Measurements from ENCODE around the gene TLE2. TPM values are rescaled to one million over a fixed set of nuclear protein-coding genes. Genes with fewer than 3 reads are reported as not detected.
A peak's percentile ranks its signal among the peaks of the same experiment; 100 is the strongest.
"Not testable (repeated sequence)": the region's sequence is repeated elsewhere in the genome, so short reads cannot be mapped to it uniquely, and the experiment has no call there.

Gene TLE2
- total and polyA plus RNA-seq, 3 donors from 2014 or later, result 30.2 to 76.6 (median 70.5) TPM

DNA sequence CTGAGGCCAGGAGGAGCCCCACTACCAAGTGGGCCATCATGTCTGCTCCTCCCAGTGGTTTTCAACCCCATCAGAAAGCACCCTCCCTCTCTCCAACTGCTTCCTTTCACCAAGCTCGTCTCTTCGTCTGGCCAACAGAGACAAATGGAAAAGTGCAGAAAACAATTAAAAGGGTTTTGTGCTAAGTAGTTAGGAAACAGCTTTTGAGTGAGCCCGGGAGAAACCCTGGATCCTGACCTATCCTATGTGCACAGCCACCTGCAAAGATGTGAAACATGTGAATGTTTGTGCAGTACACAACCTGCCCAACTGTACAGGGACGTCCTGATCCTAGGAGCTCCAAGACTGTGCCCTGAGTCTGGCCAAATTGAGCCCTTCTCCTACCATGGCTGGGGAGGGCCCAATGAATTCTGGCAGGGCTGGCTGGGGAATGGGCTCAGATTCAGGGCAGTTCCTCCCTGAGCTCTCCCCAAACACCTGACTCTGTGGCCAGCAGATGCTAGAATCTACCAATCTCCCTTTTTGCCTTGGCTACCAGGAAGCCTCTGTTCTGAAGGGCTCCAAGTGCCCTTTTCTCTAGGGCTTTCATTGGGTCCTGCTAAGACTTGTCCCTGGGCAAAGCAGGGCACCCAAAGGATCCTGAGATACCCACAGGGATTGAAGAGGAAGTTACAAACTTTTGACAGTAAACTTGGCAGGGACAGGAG is 25.3 kb upstream of the TLE2 start:
- intact Hi-C loops (cut with DNase I; ENCODE audit: low total_unique reads), result no loop called here
- Histone ChIP-seq H3K4me1 (peaks cover 55% of the 10 kb centered on the region), H3K36me3 (ENCODE audit: low read depth, missing control alignments) (no peaks in the 10 kb centered on the region), H3K27me3 (no peaks in the 10 kb centered on the region), H3K9me3 (no peaks in the 10 kb centered on the region), H3K4me3 (no peak overlapping the region), H3K27ac (peak overlapping the region; percentile 48 to 59)
- WGBS, 2 donors, result 50 to 78% methylated on average over 4 of the region's 4 CpGs
- DNase-seq, result no peak
- TF ChIP-seq, protein P1, sequence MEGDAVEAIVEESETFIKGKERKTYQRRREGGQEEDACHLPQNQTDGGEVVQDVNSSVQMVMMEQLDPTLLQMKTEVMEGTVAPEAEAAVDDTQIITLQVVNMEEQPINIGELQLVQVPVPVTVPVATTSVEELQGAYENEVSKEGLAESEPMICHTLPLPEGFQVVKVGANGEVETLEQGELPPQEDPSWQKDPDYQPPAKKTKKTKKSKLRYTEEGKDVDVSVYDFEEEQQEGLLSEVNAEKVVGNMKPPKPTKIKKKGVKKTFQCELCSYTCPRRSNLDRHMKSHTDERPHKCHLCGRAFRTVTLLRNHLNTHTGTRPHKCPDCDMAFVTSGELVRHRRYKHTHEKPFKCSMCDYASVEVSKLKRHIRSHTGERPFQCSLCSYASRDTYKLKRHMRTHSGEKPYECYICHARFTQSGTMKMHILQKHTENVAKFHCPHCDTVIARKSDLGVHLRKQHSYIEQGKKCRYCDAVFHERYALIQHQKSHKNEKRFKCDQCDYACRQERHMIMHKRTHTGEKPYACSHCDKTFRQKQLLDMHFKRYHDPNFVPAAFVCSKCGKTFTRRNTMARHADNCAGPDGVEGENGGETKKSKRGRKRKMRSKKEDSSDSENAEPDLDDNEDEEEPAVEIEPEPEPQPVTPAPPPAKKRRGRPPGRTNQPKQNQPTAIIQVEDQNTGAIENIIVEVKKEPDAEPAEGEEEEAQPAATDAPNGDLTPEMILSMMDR (IDR thresholded peaks at IDR 0.05), result no peak

DNA sequence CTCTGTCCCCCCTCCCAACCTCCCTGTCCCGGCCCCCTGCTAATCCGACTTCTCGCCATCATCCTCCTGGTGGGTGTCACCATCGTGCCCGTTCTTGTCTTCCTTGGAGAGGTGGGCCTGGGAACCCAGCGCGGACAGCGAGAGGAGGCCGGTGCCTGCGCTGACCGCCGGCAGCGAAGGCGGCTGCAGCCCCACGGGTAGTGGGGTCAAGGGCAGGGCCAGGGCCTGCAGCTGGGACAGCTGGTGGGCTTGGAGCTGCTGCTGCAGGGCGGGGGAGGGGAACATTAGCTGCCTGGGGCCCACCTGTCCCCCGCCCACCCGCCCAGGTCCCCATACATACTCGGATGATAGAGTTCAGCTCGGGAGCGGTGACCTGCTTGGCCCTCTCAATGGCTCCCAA is 24.7 kb upstream of the TLE2 start:
- intact Hi-C loops (cut with DNase I; ENCODE audit: low total_unique reads), result no loop called here
- peak overlapping the region in 1 of 2 donors; percentile 48 for H3K27ac ChIP-seq
- no peaks in the 10 kb centered on the region for H3K9me3 ChIP-seq
- no peaks in the 10 kb centered on the region for H3K36me3 ChIP-seq (ENCODE audit: low read depth, missing control alignments)
- TF ChIP-seq, protein P1 (IDR thresholded peaks at IDR 0.05), result no peak
- TF ChIP-seq POLR2A (IDR thresholded peaks at IDR 0.05), result no peak
- DNase-seq, result no peak
- WGBS, 2 donors, result 27 to 65% methylated on average over 18 to 20 of the region's 21 CpGs
- peaks cover 54% of the 10 kb centered on the region for H3K4me1 ChIP-seq
- no peaks in the 10 kb centered on the region for H3K27me3 ChIP-seq
- H3K4me3 ChIP-seq, result no peak overlapping the region

DNA sequence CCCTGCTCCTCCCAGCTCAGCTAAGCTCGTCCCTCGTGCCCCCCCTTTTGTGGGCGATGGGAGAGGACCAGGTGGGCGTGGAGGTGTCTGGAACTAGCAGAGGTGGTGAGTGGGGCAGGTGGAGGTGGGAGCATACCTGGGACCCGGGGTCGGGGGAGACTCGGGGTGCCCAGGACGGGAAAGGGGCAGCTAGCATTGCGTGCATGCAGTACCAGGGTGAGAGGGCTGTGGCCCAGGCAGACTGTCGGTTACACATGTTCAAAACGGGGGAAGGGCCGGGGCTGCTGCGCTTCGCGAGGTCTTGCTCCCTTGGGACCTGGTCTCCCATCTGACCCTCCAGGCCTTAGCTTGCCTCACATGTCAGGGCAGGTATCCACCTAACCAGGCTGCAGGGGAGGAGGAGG is 24.1 kb upstream of the TLE2 start:
- intact Hi-C loops (cut with DNase I; ENCODE audit: low total_unique reads), result no loop called here
- Histone ChIP-seq H3K4me1 (peaks cover 48% of the 10 kb centered on the region), H3K9me3 (no peaks in the 10 kb centered on the region), H3K27ac (peak overlapping the region in 1 of 2 donors; percentile 48), H3K36me3 (ENCODE audit: low read depth, missing control alignments) (no peaks in the 10 kb centered on the region), H3K4me3 (no peak overlapping the region), H3K27me3 (no peaks in the 10 kb centered on the region)
- no peak for DNase-seq
- 53 to 70% methylated on average over 14 to 15 of the region's 15 CpGs for WGBS, 2 donors
- TF ChIP-seq POLR2A (IDR thresholded peaks at IDR 0.05), result no peak
- TF ChIP-seq, protein P1 (IDR thresholded peaks at IDR 0.05), result no peak

DNA sequence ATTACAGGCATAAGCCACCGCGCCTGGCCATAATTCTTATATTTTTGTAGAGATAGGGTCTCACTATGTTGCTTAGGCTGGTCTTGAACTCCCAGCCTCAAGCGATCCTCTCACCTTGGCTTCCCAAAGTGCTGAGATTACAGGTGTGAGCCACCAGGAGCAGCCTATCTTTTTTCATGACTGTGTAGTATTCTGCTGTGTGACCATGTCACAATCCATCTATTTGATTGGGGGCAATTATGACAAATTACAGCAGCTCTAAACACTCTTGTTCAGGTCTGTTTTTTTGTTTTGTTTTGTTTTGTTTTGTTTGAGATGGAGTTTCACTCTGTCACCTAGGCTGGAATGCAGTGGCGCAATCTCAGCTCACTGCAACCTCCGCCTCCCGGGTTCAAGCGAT is 20.9 kb upstream of the TLE2 start:
- DNase-seq; intact Hi-C loops (cut with DNase I; ENCODE audit: low total_unique reads); H3K27me3 ChIP-seq; H3K36me3 ChIP-seq (ENCODE audit: low read depth, missing control alignments); H3K9me3 ChIP-seq; H3K4me3 ChIP-seq; H3K27ac ChIP-seq: not testable (repeated sequence)
- peaks cover 31% of the 10 kb centered on the region for H3K4me1 ChIP-seq
- WGBS, 2 donors, result 97 to 99% methylated on average over 7 of the region's 7 CpGs

DNA sequence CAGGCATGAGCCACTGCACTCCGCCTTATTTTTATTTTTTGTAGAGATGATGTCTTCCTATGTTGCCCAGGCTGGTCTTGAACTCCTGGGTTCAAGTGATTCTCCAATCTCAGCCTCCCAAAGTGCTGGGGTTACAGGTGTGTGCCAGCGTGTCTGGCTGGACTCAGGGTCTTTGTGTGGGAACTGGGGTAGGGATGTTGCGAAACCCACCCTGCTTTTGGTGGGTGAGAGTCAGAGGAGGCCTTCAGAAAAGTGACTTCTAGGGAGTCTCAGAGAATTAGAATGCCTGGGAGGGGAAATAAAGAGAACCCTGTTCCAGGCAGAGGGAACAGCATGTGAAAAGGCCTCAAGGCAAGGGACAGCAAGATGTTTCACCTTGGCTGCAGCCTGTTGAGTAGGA is 20.0 kb upstream of the TLE2 start:
- intact Hi-C loops (cut with DNase I; ENCODE audit: low total_unique reads), result no loop called here
- Histone ChIP-seq H3K4me3 (no peak overlapping the region), H3K27me3 (no peaks in the 10 kb centered on the region), H3K4me1 (peaks cover 22% of the 10 kb centered on the region), H3K36me3 (ENCODE audit: low read depth, missing control alignments) (no peaks in the 10 kb centered on the region), H3K27ac (no peak overlapping the region), H3K9me3 (no peaks in the 10 kb centered on the region)
- 93 to 94% methylated on average over 3 of the region's 3 CpGs for WGBS, 2 donors
- TF ChIP-seq POLR2A (IDR thresholded peaks at IDR 0.05), result no peak
- TF ChIP-seq, protein P1 (IDR thresholded peaks at IDR 0.05), result no peak
- DNase-seq, result no peak

All from testis (tissue), 3 donors.